Activated naive CD8-positive, alpha-beta T cell treated with anti-CD3 and anti-CD28 coated beads, Interleukin-2, amount 50 U/mL, for 24 hours (primary cell): ENCODE results near the gene HPCAL1.
A peak's percentile ranks its signal among the peaks of the same experiment; 100 is the strongest.

ENCODE experiments used
- ATAC-seq: fragments of 150-1000 bp; cut with Tn5 transposase; one replicate; pipeline ENCODE4 v1.10.0; 2021
- DNase-seq: peaks from one replicate; pipeline ENCODE4 v3.0.0; 2021
- H3K27ac Mint-ChIP-seq: one replicate; pipeline ENCODE4 v1.8.0; 2021; ENCODE audit warnings: mild to moderate bottlenecking, mixed read lengths
- H3K27me3 Mint-ChIP-seq: one replicate; pipeline ENCODE4 v1.8.0; 2021; ENCODE audit warnings: mixed read lengths
- H3K36me3 Mint-ChIP-seq: one replicate; pipeline ENCODE4 v1.8.0; 2021; ENCODE audit warnings: low read depth, mixed read lengths
- H3K4me1 Mint-ChIP-seq: one replicate; pipeline ENCODE4 v1.8.0; 2021; ENCODE audit warnings: mixed read lengths
- H3K4me3 Mint-ChIP-seq: one replicate; pipeline ENCODE4 v1.8.0; 2021; ENCODE audit warnings: mild to moderate bottlenecking, moderate library complexity, mixed read lengths
- H3K9me3 Mint-ChIP-seq: one replicate; pipeline ENCODE4 v1.8.0; 2021; ENCODE audit warnings: mixed read lengths

Gene HPCAL1

DNA sequence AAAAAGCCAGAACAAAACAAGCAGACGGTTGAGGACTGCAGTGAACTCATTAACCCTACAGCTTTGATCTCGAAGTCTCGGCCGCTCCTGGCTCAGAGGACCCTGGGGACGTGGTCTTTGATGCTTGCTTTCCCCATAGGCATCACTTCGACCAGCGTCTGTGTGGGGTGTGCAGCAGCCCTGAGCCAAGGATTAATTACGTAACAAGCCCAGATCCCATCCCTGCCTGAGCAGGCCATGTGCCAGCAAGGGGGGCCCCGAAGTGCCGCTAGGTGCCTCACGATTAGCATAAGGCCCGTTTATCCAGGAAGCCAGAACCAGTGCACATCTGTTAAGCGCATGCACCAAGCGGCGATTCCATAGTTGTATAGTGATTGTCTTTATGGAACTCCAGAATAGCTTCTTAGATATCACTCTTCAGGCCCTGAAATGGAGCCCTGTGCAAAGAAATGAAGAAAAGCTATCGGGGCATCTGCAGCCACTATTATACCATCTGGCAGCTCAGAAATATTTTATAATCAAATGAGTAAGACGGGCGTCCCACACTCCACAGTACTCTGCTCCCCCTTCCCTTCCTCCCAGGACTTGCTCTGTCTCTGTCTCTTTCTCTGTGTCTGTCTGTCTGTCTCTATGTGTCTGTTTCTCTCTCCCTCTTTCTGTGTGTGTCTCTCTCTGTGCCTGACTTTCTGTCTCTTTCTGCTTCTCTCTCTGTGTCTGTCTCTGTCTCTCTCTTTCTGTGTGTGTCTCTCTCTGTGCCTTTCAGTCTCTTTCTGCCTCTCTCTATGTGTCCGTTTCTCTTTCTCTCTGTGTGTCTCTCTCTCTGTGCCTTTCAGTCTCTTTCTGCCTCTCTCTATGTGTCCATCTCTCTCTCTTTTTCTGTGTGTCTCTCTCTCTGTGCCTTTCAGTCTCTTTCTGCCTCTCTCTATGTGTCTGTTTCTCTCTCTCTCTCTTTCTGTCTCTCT is 41.7 kb downstream of the HPCAL1 start:
- Mint-ChIP-seq H3K27me3 (no peaks in the 10 kb centered on the region), H3K4me3 (no peak overlapping the region), H3K4me1 (peaks cover 74% of the 10 kb centered on the region), H3K27ac (peak overlapping the region; percentile 63), H3K36me3 (peaks cover 3% of the 10 kb centered on the region), H3K9me3 (no peaks in the 10 kb centered on the region)
- ATAC-seq (no peak), DNase-seq (no peak)

DNA sequence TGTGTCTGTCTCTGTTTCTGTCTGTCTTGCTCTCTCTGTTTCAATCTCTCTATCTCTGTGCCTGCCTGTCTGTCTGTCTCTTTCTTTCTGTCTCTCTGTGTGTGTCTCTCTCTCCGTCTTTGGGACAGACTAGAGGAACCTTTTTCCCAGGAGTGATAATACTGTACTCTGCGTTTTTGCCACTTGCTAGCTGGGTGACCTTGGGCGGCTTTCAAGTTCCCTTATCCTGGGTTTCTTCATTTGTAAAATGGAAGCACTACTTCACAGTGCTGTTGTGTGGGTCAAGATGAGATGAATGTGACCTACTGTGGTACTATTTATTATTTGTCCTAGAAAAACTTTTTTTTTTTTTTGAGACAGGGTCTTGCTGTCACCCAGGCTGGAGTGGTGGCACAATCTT is 42.4 kb downstream of the HPCAL1 start:
- peaks cover 72% of the 10 kb centered on the region for H3K4me1 Mint-ChIP-seq

DNA sequence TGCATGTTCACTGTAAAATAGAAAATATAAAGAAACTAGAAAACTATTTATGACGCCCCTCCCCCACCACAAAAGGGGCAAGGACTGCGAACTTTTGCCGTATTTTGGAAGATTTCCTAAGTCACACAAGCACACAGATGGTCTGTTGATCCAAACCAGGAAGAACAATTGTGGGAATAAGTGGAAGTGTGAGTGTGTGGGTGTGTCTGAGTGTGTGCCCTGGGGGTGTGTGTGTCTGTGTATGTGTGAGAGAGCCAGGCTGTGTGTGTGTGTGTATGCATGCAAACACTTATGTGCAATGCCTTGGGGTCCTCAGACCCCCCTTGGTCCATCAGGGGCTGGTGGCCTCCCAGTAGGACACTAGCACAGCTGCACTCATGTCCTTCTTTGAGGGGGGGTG is 43.1 kb downstream of the HPCAL1 start:
- Mint-ChIP-seq H3K36me3 (peaks cover 4% of the 10 kb centered on the region), H3K27ac (peak overlapping the region; percentile 6), H3K9me3 (no peaks in the 10 kb centered on the region), H3K27me3 (no peaks in the 10 kb centered on the region), H3K4me3 (no peak overlapping the region), H3K4me1 (peaks cover 72% of the 10 kb centered on the region)
- DNase-seq (no peak), ATAC-seq (no peak)

More for the DNA sequence above, 42.4 kb downstream of the HPCAL1 start:
- Mint-ChIP-seq H3K27ac (peak overlapping the region; percentile 63), H3K27me3 (no peaks in the 10 kb centered on the region), H3K4me3 (no peak overlapping the region), H3K36me3 (no peaks in the 10 kb centered on the region), H3K9me3 (no peaks in the 10 kb centered on the region)
- no peak for DNase-seq
- ATAC-seq: no peak

DNA sequence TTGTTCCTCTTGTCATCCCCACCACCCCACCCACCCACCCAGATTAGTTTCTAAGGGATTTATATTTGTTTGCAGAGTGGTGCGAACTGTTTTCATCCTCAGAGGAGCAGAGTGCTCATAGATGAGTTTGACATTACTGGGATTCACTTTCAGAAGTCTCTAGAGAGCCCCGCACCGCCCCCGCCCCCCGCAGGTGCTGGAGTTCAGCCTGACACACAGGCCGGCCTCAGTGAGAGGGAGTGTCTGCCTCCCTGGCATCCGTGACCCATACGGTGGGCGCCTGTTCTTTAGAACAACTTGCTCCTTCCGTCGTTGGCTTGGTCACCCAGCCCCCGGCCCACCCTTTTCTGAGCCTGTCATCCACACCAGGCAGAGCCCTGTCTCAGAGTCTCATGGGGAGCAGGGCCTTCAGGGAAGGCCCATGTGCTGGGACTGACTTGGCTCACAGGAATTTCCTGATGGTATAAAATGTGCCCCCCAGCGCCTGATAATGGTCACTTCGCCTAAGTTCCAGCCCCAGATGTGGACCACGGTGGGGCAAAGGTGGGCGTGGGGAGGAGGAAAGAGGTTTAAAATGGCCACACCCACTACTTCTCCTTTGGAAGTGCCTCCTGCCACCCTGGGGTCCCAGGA is 44.3 kb downstream of the HPCAL1 start:
- Mint-ChIP-seq H3K36me3 (peaks cover 7% of the 10 kb centered on the region), H3K4me1 (peaks cover 74% of the 10 kb centered on the region), H3K4me3 (no peak overlapping the region), H3K27me3 (no peaks in the 10 kb centered on the region), H3K9me3 (no peaks in the 10 kb centered on the region), H3K27ac (no peak overlapping the region)
- ATAC-seq (peak; percentile 55), DNase-seq (no peak)

DNA sequence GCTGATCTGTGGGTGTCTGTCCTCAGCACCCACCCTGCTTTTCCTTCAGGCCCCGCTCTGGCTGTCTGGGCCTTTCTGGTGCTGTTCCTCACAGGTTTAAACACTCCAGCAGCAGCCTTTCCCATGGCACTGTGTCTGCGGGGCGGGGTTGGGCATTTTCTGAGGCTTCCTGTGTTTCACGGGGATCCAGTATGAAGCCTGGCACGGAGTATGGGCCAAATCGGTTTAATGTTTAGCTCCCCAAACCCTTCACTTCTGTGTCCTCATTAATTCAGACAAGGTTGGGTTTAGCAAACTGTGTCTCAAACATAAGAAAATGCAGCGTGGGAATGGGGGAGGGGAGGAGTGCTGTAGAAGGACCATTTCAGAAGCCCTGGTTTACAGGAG is 44.9 kb downstream of the HPCAL1 start:
- no peaks in the 10 kb centered on the region for H3K27me3 Mint-ChIP-seq
- peaks cover 78% of the 10 kb centered on the region for H3K4me1 Mint-ChIP-seq
- no peak for ATAC-seq
- no peak overlapping the region for H3K4me3 Mint-ChIP-seq
- DNase-seq: no peak
- H3K27ac Mint-ChIP-seq: no peak overlapping the region
- peaks cover 7% of the 10 kb centered on the region for H3K36me3 Mint-ChIP-seq
- H3K9me3 Mint-ChIP-seq: no peaks in the 10 kb centered on the region

DNA sequence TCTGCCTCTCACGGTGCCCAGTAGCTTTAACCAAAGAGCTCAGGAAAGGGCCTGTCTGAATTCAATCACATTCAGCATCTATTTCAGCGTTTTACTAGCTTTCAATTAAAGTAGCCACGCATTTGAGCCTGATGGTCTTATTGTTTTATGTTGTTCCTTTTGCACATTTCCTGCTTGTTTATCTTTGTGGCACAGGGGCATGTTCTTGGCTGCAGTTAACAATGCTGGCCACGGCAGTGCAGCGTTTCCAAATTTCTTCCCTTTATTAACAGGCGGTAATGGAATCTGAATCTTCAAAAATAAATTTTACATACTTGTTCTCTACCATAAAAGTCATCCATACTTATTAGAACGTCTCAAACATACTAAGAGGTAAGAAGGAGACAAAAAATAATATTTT is 46.2 kb downstream of the HPCAL1 start:
- peaks cover 67% of the 10 kb centered on the region for H3K4me1 Mint-ChIP-seq
- H3K27ac Mint-ChIP-seq: no peak overlapping the region
- no peaks in the 10 kb centered on the region for H3K27me3 Mint-ChIP-seq
- no peaks in the 10 kb centered on the region for H3K9me3 Mint-ChIP-seq
- peaks cover 7% of the 10 kb centered on the region for H3K36me3 Mint-ChIP-seq
- ATAC-seq: no peak
- no peak for DNase-seq
- H3K4me3 Mint-ChIP-seq: no peak overlapping the region

DNA sequence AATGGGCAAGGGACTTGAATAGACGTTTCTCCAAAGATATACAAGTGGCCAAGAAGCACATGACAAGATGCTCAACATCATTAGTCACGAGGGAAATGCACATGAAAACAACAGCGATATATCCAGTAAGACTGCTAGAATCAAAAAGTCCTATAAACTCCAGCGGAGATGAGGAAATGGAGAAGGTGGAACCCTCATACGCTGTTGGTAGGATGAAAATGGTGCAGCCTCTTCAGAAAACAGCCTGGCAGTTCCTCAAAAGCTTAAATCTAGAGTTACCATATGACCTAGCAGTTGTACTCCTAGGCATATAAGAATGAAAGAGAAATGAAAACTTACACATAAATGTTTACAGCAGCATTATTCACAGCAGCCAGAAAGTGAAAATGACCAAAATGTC is 48.1 kb downstream of the HPCAL1 start:
- H3K36me3 Mint-ChIP-seq: peaks cover 10% of the 10 kb centered on the region
- ATAC-seq (peak; percentile 12), DNase-seq (no peak)
- H3K9me3 Mint-ChIP-seq: no peaks in the 10 kb centered on the region
- H3K27me3 Mint-ChIP-seq: no peaks in the 10 kb centered on the region
- H3K27ac Mint-ChIP-seq: peak overlapping the region; percentile 40
- no peak overlapping the region for H3K4me3 Mint-ChIP-seq
- H3K4me1 Mint-ChIP-seq: peaks cover 67% of the 10 kb centered on the region

DNA sequence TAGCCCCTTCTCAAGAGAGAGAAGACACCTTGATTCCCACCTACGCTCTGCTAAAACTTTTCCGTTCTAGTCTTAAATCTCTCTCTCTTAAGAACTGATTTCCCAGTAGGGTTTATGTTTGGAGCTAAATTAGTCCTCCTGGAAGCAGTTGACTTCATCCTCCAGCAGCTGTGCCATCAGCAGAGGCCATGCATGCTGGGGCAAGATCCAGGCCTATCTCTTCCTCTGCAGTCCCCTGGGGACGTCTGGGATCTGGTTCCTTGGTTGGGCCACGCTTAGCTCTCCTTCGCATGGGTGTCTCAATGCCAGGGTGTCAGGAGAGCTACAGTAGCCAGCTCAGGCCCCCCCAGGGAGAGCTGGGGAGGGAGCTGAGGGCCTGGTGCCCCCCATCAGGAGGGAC is 49.7 kb downstream of the HPCAL1 start:
- no peaks in the 10 kb centered on the region for H3K9me3 Mint-ChIP-seq
- peaks cover 10% of the 10 kb centered on the region for H3K36me3 Mint-ChIP-seq

DNA sequence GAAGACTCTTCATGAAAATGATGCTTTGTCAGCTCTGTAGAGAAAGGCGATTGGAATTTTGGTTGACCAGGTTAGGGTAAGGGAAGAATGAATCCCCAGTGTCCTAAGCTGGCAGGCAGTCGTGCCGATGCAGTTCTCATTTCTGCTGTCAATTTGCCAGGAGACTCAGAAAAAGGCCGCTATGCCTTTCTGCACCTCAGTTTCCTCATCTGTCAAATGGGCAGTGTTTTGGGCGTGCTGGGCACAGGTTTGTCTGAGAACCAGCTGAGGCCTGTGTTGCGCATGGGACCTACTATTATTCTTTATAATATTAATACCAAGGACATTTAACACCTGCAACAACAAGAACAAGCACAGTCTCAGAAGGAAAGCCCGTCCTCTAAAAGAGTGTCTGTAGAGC is 50.3 kb downstream of the HPCAL1 start:
- no peak overlapping the region for H3K27ac Mint-ChIP-seq
- H3K9me3 Mint-ChIP-seq: no peaks in the 10 kb centered on the region
- no peaks in the 10 kb centered on the region for H3K27me3 Mint-ChIP-seq
- H3K4me1 Mint-ChIP-seq: peaks cover 56% of the 10 kb centered on the region
- DNase-seq (no peak), ATAC-seq (no peak)
- peaks cover 10% of the 10 kb centered on the region for H3K36me3 Mint-ChIP-seq
- H3K4me3 Mint-ChIP-seq: no peak overlapping the region

More for the DNA sequence above, 49.7 kb downstream of the HPCAL1 start:
- no peak for ATAC-seq
- Mint-ChIP-seq H3K4me1 (peaks cover 62% of the 10 kb centered on the region), H3K27ac (no peak overlapping the region), H3K27me3 (no peaks in the 10 kb centered on the region), H3K4me3 (no peak overlapping the region)
- DNase-seq: no peak

DNA sequence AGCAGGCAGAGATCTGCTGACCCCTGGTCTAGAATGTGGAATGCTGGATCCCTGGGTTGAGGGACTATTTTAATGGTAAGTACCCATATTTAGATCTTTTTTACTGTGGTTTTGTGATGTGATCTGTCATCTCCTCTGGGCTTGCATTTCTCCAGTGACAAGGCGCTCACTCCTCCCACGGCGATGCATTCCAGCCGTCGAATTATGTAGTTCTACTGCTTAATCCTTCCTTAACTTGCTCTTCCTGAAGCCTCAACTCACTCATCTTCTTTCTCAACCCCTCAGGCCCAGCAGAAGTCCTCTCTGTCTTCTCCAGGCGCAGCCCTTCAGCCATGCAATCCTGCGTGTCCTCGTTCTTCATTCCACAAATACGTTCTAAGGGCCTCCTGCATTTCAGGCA is 51.2 kb downstream of the HPCAL1 start:
- Mint-ChIP-seq H3K9me3 (no peaks in the 10 kb centered on the region), H3K36me3 (peaks cover 10% of the 10 kb centered on the region), H3K27ac (peak overlapping the region; percentile 1), H3K4me1 (peaks cover 54% of the 10 kb centered on the region), H3K4me3 (no peak overlapping the region), H3K27me3 (no peaks in the 10 kb centered on the region)
- DNase-seq: no peak
- no peak for ATAC-seq

DNA sequence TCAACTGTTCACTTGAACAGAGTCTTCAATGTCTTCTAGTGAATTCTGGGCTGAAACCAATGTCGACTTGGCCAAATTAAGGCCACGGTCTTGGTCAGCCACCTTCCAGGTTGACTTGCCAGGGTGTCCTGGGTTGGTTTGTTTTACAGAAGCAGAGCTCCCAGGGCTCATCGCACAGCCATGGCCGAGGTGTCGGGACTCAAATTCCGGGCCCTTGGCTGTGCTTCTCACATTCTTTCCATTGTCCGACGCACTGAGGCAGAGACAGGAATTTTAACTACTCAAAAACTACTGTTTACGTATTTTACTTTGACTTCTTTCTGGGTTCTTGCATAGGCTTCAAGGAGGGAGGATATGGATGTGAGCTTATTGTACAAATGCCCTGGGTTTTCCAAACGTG is 51.7 kb downstream of the HPCAL1 start:
- Mint-ChIP-seq H3K4me3 (no peak overlapping the region), H3K27me3 (no peaks in the 10 kb centered on the region)

DNA sequence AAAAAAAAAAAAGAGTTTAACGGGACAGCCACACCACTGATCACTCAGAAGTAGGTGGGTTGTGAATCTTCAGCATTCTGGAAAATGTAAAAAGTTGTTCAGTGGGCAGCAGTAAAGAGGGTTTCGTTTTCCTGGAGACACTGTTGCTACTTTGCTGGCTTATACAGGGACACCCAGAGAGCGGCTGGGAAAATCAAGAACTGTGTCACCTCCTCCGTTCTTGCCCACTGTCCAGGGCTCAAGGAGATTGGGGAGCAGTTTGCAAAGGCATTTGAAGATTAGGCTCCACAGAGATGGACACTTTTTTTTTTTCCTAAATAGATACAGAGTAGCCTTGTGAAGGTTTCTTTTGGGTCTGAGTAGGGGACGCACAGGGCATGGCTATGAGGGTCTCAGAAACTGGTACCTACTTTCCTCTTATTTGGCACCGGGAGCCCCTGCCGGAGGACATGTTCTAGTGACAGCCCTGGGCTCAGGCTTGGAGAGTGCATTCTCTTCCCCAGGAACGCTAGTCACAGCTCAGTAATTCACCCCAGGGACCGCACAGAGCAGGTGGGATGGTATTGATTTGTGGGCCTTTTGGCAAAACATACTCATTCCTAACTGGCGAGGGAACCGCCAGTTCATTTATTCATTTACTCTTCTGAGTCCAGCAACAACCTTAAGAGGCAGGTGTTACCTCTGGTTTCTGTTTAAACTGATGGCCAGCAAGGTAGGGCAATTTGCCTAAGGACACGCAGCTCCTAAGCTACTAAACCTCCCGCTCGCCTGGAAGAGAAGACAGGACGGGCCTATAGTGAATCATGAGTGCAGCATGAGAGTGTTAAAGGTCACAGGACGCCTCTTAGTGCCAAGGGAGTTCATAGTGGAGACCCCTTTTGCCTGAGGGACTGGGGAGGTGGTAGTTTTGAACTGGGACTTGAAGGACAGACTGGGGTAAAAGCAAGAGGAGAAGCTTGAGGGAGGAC is 53.1 kb downstream of the HPCAL1 start:
- H3K27ac Mint-ChIP-seq: peak overlapping the region; percentile 23
- H3K4me3 Mint-ChIP-seq: no peak overlapping the region
- H3K36me3 Mint-ChIP-seq: peaks cover 6% of the 10 kb centered on the region
- H3K9me3 Mint-ChIP-seq: no peaks in the 10 kb centered on the region
- DNase-seq (no peak), ATAC-seq (peak; percentile 35)
- no peaks in the 10 kb centered on the region for H3K27me3 Mint-ChIP-seq
- H3K4me1 Mint-ChIP-seq: peaks cover 48% of the 10 kb centered on the region

More for the DNA sequence above, 51.7 kb downstream of the HPCAL1 start:
- H3K9me3 Mint-ChIP-seq: no peaks in the 10 kb centered on the region
- peaks cover 10% of the 10 kb centered on the region for H3K36me3 Mint-ChIP-seq
- peaks cover 51% of the 10 kb centered on the region for H3K4me1 Mint-ChIP-seq
- DNase-seq (no peak), ATAC-seq (no peak)
- H3K27ac Mint-ChIP-seq: peak overlapping the region; percentile 1

DNA sequence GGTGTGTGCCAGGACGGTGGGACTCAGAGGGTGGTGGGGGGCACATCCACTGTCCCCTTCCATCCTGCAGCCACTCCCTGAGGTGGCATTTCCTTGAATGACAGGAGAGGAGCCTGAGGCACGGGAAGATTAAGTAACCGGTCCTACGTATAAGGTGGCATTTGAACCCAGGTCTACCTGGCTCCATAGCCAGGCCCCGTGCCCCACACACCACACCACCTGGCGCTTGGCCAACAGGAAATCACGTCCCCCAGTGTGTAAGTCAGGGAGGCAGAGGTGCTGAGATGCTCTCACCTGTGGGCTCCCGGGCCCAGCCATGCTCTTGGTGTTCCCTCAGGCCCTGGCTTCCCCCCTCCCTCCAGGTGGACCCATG is 53.7 kb downstream of the HPCAL1 start:
- Mint-ChIP-seq H3K4me3 (no peak overlapping the region), H3K9me3 (no peaks in the 10 kb centered on the region), H3K4me1 (peaks cover 48% of the 10 kb centered on the region), H3K27me3 (no peaks in the 10 kb centered on the region), H3K27ac (peak overlapping the region; percentile 23), H3K36me3 (peaks cover 3% of the 10 kb centered on the region)
- DNase-seq: no peak
- no peak for ATAC-seq
